Measurements from ENCODE around the gene ARHGAP33. TPM values are rescaled to one million over a fixed set of nuclear protein-coding genes. Genes with fewer than 3 reads are reported as not detected.

ARHGAP33 gene
- total and polyA plus RNA-seq, 7 donors = 0.68 to 4.0 (median 1.4) TPM

DNA sequence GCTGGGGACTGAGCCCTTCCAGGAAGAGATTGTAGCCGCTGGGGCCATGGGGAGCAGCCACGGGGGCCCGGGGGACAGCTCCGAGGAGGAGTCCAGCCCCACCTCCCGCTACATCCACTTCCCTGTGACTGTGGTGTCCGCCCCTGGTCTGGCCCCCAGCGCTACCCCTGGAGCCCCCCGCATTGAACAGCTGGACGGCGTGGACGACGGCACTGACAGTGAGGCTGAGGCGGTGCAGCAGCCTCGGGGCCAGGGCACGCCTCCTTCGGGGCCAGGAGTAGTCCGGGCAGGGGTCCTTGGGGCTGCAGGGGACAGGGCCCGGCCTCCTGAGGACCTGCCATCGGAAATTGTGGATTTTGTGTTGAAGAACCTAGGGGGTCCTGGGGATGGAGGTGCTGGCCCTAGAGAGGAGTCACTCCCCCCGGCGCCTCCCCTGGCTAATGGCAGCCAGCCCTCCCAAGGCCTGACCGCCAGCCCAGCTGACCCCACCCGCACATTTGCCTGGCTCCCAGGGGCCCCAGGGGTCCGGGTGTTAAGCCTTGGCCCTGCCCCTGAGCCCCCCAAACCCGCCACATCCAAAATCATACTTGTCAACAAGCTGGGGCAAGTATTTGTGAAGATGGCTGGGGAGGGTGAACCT, 42.7 kb upstream of the ARHGAP33 start:
- no peak for ATAC-seq
- no peaks in the 10 kb centered on the region for H3K9me3 ChIP-seq
- H3K4me3 ChIP-seq = no peak overlapping the region
- TF ChIP-seq, protein P1, sequence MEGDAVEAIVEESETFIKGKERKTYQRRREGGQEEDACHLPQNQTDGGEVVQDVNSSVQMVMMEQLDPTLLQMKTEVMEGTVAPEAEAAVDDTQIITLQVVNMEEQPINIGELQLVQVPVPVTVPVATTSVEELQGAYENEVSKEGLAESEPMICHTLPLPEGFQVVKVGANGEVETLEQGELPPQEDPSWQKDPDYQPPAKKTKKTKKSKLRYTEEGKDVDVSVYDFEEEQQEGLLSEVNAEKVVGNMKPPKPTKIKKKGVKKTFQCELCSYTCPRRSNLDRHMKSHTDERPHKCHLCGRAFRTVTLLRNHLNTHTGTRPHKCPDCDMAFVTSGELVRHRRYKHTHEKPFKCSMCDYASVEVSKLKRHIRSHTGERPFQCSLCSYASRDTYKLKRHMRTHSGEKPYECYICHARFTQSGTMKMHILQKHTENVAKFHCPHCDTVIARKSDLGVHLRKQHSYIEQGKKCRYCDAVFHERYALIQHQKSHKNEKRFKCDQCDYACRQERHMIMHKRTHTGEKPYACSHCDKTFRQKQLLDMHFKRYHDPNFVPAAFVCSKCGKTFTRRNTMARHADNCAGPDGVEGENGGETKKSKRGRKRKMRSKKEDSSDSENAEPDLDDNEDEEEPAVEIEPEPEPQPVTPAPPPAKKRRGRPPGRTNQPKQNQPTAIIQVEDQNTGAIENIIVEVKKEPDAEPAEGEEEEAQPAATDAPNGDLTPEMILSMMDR (IDR thresholded peaks at IDR 0.05) = no peak
- H3K4me1 ChIP-seq = no peaks in the 10 kb centered on the region
- H3K27me3 ChIP-seq (ENCODE audit: insufficient read depth in 3 of 3, low read length in 2 of 3) = no peaks in the 10 kb centered on the region
- intact Hi-C loops (cut with DNase I) = no loop called here
- 84 to 89% (median 84%) methylated on average over 24 to 25 of the region's 25 CpGs for WGBS, 3 donors
- H3K36me3 ChIP-seq (ENCODE audit: insufficient read depth in 1 of 2, low read depth in 1 of 2) = peaks cover 5 to 99% of the 10 kb centered on the region in 2 donors
- H3K27ac ChIP-seq = no peak overlapping the region
- DNase-seq = no peak

DNA sequence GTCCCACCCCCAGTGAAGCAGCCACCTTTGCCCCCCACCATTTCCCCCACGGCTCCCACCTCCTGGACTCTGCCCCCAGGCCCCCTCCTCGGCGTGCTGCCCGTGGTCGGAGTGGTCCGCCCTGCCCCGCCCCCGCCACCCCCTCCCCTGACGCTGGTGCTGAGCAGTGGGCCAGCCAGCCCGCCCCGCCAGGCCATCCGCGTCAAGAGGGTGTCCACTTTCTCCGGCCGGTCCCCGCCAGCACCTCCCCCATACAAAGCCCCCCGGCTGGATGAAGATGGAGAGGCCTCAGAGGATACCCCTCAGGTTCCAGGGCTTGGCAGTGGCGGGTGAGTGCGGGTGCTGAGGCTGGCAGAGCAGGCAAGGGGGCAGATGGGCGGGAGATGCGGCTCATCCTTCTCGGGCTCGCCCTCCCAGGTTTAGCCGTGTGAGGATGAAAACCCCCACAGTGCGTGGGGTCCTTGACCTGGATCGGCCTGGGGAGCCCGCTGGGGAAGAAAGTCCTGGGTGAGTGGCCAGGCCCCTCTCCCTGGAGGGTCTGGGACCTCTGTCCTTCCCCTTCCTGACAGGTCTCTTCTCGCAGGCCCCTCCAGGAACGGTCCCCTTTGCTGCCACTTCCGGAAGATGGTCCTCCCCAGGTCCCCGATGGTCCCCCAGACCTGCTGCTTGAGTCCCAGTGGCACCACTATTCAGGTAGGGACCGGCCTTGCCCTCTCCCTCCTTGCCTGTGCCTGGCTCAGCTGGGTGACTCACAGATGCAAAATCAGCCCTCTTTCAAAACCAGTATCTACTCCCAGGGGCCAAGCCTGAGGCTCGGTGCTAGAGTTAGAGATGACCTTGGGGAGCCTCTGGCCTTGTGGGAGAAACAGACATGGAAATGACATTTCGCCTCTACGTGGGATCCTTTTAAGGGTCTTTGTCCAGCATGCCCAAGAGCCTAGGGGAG, 41.9 kb upstream of the ARHGAP33 start:
- TF ChIP-seq, protein P1 (IDR thresholded peaks at IDR 0.05) = no peak
- no peaks in the 10 kb centered on the region for H3K27me3 ChIP-seq (ENCODE audit: insufficient read depth in 3 of 3, low read length in 2 of 3)
- 88 to 91% (median 90%) methylated on average over 24 to 35 of the region's 35 CpGs for WGBS, 3 donors
- no peak for DNase-seq
- no peak overlapping the region for H3K4me3 ChIP-seq
- H3K36me3 ChIP-seq (ENCODE audit: insufficient read depth in 1 of 2, low read depth in 1 of 2) = peaks cover 5 to 99% of the 10 kb centered on the region in 2 donors
- ATAC-seq = peak in 2 of 4 donors; percentile 24 to 30
- no peaks in the 10 kb centered on the region for H3K9me3 ChIP-seq
- intact Hi-C loops (cut with DNase I) = no loop called here
- H3K4me1 ChIP-seq = no peaks in the 10 kb centered on the region
- H3K27ac ChIP-seq = no peak overlapping the region

DNA sequence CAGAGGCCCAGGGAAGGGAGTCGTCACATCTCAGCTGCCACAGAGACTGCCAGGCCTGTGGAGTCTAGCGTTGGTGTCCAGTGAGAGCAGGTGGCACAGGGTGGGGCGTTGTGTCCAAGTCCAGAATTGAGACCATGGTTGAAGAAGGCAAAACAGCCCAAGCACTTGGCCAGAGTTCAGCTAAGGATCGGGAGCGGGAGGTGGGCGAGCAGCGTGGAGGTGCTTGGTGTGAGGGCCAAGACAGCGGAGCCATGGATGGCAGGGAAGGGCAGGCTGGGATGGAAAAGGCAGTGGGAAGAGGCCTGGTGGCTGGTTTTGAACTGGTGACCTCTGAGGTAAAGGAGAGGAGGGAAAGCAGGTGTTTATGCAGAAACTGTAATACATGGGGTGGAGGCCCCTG, 41.1 kb upstream of the ARHGAP33 start:
- intact Hi-C loops (cut with DNase I) = no loop called here
- ATAC-seq (no peak), DNase-seq (no peak)
- Histone ChIP-seq H3K27ac (no peak overlapping the region), H3K4me1 (no peaks in the 10 kb centered on the region), H3K36me3 (ENCODE audit: insufficient read depth in 1 of 2, low read depth in 1 of 2) (peaks cover 3 to 99% of the 10 kb centered on the region in 2 donors), H3K4me3 (no peak overlapping the region), H3K27me3 (ENCODE audit: insufficient read depth in 3 of 3, low read length in 2 of 3) (no peaks in the 10 kb centered on the region), H3K9me3 (no peaks in the 10 kb centered on the region)
- 84 to 90% (median 88%) methylated on average over 8 of the region's 8 CpGs for whole genome bisulfite sequencing, 3 donors
- TF ChIP-seq, protein P1 (IDR thresholded peaks at IDR 0.05) = no peak

DNA sequence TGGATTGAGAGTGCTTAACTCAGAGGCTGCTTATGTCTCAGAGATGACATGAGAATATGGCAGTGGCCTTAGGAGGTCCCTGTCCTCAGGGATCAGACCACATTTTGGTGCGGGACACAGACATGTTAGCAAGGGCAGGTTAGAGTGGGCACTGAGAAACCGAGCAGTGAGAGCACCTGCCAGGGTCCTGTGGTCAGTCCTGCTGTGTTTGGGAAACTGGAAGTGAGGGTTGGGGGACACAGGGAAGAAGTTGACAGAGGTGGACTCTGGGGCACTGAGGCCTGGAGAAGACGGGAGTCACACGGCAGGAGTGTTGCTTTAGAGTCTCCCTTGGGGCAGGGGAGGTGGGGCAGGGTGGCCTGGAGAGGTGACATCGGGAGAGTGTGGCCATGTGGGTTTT, 40.5 kb upstream of the ARHGAP33 start:
- 70 to 84% (median 73%) methylated on average over 5 of the region's 5 CpGs for WGBS, 3 donors
- H3K4me1 ChIP-seq = peaks cover 4% of the 10 kb centered on the region
- H3K36me3 ChIP-seq (ENCODE audit: insufficient read depth in 1 of 2, low read depth in 1 of 2) = peaks cover 0 to 93% of the 10 kb centered on the region in 2 donors
- TF ChIP-seq, protein P1 (IDR thresholded peaks at IDR 0.05) = no peak
- no peak for DNase-seq
- H3K4me3 ChIP-seq = no peak overlapping the region
- H3K27me3 ChIP-seq (ENCODE audit: insufficient read depth in 3 of 3, low read length in 2 of 3) = no peaks in the 10 kb centered on the region
- no peak overlapping the region for H3K27ac ChIP-seq
- no peak for ATAC-seq
- no peaks in the 10 kb centered on the region for H3K9me3 ChIP-seq
- intact Hi-C loops (cut with DNase I) = no loop called here
